DMS153 treated with DMSO at 0.1 percent for 48 hours (cell line): ENCODE results near the gene NDP.
"Not testable (repeated sequence)": the region's sequence is repeated elsewhere in the genome, so short reads cannot be mapped to it uniquely, and the experiment has no call there.

Experiments used
- DNase-seq: peaks from one replicate; lab custom pipeline; 2025; ENCODE audit not compliant: unreplicated experiment; lab: John Stamatoyannopoulos, UW

The NDP gene

DNA sequence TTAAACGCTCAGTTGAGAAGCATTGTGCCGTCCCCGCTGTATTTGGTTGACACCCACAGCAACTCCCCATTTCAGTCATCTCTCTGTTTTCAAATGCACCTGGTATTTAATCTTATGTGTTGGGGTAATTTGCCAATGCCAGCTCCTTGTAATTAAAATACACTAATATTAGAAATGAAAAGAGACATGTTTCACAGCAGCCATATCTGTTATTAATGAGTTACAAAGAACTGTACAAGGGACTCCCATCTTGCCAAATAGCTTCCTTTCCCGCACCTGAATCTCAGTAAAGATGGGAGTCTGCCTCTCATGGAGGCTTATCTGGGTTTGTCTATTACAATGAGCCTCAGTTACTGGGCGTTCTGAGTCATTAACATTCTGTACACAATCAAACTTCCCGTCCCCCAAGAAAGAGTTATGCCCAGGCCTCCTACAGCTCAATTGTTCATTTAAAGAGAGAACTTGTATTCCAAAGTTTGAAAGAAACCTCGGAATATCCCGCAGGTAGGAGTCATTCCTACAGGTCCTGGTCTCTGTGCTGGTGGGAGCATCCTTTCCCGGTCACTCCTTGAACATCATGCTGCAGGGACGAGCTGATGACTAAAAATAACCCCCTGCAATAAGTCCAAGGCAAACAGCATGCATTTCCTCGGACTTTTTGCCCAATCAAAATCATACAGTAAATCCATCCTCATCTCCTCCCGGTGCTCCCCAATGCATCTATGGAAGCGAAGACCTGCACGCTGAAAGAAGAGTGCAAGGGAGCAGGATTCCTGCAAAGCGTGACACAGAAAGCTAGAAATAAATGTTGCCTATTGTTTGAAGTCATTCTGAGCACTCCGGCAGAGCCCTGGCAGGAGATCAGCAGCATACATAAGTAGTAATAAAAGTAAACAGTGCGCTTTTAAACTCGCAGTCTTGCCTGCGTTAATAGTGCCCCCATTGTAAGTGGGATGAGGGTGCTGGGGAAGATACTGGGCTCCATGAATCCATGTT, 926 bp downstream of the NDP start:
- DNase-seq, result no peak

DNA sequence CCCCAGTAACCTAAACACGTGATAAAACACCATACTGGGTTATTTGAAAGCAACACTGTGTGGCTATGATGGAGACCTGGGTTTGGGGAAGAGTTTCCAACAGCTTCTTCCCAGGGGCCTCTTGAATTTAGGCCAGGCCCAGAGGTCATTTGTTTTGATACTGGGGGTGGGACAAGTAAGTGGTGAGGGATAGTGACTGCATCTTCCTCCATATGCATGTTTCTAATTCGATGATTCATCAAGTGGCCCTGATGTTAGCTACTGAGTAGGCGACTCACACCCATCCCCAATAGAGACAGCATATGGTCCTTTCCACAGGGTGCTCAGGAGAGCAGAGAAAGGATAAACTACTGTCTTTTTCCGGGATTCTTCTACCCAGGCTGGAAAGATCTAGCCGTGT, 2.7 kb downstream of the NDP start:
- no peak for DNase-seq

DNA sequence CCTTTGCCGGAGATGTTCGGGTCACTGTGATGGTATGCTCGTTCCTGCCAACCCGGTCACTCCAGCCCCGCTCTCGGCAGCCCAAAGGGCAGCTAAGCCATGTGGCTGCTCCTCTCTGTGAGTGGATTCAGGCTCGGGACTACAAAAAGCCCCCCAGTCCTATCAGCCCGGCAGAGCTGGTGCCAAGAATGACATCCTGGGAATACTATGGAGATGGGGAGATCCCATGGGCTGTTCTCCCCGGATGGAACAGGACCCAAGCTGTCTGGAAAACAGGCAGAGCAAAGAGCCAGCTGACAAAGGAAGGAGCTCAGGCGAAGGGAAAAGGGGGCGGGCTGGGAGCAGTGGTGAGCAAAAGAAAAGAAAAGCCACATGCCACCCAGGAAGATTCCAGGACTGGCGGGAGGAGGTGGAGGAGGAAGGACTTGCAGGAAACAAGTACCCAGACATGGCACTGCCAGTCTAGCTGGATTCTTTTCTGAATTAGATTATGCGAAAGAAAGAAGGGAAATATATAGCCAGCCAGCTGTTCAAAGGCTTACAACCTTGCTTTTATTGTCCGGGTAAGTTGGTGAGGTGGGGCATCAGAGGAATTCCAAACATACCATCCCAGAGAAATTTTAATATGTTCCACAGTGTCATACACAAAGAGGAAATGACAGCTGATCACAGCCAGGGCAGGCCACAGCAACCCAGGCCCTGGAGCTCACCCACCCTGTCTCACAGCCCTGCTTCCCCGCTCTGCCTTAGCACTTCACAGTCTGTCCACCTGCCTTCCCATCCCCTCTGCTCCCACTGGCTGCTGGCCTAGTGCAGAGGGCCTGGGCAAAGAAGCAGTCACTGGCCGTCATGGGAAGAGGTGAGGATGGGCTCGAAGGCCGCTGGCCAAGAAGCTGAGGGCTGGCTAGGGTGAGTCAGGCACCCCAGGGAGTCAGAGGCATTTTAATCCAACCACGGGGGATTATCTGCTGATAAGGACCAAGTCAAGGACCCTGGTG, 3.4 kb downstream of the NDP start:
- no peak for DNase-seq

DNA sequence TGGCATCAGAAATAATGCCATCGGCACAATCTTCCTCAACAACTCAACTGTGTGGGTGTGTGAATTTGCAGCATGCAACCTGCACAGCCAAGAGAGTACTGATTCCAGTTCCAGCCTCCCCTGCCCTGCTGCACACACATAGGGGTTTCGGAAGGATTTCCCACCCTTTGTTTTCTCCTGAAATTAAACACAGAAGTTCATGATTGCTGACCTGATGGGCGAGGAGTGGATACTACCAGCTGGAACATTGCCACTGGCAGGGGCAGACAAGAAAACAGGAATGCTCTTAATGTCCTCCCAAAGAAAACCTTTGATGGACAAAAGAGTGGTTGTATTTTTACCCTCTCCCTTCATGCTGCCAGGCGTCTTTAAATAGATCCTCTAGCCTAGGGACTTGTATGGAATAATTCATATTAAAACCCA, 4.8 kb downstream of the NDP start:
- no peak for DNase-seq

DNA sequence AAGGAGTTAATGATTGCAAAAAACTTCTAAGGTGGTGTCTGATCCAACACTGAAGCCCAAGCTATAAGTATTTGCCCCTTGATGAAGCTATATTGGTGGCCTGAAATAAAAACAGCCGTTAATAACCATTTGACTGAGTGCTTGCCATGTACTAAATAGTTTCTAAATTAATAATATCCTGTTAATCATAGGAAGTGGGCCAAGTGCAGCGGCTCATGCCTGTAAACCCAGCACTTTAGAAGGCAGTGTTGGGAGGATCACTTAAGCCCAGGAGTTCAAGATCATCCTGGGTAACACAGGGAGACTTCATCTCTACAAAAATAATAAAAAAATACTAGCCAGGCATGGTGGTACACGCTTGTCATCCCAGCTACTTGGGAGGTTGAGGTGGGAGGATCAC, 8.3 kb downstream of the NDP start:
- DNase-seq, result no peak

DNA sequence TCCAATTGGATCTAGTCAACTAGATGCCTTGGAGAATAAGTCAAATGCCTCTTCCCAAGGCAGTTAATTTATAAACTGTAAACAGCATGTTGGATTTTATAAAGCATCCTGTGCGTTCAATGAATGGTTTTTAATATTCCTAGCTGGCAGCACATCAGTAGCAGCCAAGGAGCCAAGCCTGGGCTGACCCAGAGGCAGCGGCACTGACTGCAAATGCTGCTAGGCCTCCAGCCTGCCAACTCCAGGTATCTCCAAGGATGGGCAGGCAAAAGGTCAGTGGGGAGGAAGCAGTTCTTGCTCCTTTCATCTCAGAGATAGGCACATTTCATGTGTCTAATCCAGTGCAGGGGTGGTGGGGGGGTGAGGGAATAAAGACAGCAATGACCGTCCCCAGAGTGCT, 9.5 kb downstream of the NDP start:
- DNase-seq, result no peak

DNA sequence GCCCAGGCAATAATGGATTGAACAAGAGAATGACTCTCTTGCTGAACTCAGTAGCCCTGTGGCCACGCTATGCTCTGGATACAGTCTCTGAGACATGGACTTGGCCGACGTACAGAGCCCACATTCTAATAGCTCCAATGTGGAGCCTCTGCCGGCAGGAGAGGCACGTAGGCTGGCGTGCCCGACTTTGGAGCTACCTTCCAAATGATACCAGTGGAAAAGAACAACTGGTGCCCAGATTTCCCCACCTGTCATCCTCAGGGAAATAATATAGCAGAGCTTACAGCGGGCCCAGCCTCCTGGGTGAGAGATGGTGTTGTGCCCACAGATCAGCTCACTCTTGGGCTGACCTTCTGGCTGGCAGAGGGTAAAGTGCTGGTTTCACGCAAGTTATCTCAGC, 10.6 kb downstream of the NDP start:
- DNase-seq, result no peak

DNA sequence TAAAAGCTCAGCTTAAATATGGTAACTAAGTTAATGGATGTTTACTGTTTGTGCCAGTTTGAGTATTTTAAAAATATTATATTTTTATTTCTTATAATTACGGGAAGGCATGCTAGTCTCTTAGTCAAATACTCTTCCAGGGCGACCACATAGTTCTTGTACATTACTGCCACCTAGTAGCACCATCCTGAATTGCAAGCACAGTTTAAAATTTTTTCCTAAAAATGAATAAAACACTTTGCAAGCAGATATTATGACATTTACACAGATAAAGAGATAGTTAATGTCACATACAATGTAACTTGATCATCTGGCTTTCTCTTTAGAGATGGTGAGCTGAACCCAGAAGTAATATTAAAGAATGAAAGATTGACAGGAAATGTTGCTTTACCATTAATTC, 11.5 kb downstream of the NDP start:
- no peak for DNase-seq

DNA sequence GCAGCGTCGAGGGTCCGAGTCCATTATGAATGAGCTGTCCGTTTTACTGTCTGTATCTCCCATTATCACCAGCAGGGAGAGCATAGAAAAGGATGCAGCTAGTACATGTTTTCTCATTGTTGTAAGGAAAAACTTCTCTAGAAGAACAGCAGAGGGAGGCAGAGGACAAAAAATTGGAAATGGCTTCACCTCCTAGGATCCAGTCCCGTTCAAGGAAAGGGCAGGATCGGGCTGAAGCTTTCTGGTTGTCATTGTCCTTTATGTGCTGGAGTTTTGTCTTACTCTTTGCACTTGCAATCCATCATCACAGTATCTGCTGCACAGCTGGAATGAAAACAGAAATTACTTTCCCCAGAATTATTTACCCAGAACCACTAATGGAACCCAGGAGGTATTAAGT, 14.7 kb downstream of the NDP start:
- peak; percentile 57 for DNase-seq

DNA sequence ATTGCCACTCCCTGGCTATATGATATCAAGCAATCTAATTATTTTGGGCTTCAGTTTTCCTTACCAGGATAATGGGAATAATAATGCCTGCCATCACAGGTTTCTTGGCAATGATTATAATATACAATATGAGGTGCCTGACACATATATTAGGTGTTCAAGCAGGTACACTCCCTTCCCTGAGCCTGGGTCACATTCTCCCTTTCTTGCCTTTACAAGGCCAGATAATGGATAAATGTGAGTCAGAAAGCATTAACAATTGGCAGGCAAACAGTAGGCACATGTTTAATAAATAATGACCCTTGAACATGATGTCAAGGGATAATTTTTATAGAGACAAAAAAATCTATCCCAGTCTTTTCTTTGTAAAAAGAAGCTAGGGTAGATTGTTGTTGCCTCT, 17.2 kb downstream of the NDP start:
- no peak for DNase-seq

DNA sequence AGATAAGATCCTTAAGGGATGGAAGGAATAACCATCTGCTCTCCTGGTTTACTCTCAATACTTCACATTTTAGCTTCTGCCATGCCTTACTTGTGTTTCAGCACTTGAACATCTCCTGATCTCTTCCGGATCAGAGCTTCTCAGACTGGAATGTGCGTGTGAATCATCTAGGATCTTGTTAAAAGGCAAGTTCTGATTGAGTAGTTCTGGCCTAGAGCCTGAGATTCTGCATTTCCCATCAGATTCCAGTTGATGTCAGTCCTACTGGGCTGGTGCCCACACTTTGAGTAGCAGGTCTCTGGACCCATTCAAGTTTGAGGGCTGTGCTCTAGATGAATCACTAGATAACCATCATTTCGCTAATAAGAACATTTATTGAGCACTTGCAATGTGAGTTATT, 20.0 kb downstream of the NDP start:
- no peak for DNase-seq

DNA sequence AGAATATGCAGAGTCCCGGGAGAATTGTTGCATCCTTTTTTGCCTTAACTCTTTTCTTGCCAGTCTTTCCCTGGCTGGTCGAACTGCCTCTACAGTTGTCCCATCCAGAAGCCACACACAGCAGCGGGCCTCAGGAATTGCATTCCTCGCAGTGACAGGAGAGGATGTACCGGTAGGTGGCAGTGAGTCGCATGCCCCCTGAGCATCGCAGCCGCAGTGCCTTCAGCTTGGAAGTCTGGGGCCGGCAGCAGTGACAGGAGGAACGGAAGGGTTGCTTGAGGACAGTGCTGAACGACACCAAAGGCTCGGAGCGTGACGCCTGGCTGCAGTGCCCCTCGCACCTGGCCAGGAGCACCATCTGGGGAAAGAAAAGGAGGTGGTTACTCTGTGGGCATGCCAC, 23.5 kb downstream of the NDP start:
- no peak for DNase-seq

DNA sequence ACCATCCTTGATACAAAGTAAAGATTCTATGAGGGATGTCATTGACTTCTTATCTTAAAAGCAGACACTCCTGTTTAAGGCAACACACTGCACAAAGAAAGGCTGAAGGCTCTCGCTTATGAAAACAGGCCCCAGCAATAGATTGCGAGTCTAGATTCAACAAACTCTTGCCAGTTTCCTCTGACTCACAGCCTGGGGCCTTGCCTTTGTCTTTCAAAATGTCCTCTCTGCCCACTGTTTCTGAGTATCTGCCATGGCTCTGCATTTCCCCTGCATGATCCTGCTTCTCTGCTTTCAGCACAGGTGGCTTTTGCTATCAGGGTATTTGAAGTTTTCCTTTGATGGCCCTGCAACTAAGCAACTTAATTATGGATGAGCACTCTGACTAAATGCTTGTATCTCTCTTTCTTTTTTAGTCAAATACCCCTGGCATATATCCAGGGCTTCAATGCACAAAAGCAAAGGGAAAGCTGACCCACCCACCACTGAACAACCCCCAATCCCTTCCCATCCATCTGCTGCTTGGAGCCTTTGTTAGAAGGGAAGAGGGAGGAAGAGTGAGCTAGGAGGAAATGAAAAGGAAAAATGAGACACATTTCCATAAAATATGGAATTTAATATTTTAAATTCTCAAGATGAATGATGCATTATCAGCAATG, 32.2 kb downstream of the NDP start:
- no peak for DNase-seq

DNA sequence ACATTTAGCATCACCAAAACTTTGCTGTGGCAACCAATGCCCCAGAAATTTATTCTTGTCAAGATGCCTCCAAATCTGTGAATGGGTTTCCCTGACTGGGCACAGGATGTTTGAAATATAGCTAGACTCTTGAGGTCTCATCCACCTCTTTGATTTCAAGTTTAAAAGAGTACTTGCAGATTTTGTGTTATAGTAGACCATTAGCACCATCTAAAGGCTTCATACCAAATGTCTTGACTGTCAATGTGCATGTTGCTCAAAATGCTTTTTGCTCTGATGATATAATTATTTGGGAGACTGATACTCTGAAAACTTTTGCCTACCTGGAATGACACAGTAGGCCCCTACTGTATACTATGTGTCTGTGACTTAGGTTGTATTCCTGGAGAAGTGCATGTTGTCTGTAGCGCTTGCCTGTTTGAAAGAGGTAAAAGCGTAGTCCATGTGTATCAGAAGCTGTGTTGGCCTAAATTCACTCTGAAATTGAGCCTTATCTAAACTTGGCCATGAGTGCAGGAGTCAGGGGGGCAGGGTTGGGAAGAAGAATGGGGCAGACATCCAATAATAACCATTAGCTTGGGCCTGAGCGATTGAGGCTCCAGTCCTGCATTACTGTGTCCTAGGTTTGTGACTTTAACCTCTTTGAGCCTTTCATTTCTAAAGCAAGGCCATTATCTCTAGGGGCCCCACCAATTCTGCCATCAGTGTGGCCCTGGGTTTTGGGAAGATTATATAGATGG, 33.8 kb downstream of the NDP start:
- DNase-seq, result no peak

DNA sequence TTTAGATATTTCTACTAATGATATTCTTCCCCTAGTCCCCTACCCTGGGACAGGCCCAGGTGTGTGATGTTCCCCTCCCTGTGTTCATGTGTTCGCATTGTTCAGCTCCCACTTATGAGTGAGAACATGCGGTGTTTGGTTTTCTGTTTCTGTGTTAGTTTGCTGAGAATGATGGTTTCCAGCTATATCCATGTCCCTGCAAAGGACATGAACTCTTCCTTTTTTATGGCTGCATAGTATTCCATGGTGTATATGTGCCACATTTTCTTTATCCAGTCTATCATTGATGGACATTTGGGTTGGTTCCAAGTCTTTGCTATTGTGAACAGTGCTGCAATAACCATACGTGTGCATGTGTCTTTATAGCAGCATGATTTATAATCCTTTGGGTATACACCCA, 51.2 kb downstream of the NDP start:
- DNase-seq, result not testable (repeated sequence)

DNA sequence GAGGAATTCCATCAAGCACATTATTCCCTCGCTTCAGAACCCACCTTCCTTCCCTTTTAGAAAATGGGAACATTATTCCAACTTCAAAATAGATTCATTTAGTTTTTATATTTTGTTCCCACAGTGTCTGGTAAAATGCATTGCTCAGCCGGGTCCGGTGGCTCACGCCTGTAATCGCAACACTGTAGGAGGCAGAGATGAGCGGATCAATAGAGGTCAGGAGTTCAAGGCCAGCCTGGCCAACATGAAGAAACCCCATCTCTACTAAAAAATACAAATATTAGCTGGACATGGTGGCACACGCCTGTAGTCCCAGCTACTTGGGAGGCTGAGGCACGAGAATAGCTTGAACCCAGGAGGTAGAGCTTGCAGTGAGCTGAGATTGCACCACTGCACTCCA, 62.4 kb downstream of the NDP start:
- DNase-seq, result not testable (repeated sequence)

DNA sequence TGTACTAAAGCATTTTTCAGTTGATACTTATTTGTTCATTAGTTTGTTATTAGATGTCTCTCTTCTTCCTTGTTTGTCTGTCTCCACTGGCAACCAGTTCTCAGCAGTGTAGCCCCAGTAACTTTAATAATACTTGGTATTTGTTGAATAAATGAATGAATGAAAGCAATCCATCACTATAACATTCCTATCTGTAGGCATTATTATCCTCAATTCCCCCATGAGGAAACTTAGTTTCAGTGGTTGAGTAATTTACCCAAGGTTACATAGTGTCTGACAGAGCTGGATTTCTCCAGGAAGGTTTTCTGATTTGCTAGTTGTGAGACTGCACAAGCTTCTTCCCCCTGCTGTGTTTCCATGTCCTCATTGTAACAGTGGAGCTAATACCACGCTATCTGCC, 63.2 kb downstream of the NDP start:
- DNase-seq, result no peak

DNA sequence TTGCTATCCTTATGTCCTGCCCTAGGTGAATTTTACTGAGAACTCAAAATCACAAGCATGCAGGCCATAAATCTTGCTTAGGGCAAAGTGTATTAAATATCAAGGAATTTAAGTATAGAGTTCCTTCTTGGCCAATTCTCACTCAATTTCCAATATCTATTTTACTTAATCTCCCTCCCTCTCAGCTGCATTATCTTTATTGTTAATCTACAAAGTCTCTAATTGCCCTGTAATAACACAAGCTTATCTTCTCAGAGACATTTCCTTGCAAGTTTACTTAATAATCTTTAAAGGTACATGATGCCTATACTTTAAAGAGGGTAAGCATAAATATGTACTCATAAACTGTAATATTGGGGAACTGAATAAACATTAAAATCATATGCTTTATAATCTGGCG, 64.0 kb downstream of the NDP start:
- DNase-seq, result no peak

DNA sequence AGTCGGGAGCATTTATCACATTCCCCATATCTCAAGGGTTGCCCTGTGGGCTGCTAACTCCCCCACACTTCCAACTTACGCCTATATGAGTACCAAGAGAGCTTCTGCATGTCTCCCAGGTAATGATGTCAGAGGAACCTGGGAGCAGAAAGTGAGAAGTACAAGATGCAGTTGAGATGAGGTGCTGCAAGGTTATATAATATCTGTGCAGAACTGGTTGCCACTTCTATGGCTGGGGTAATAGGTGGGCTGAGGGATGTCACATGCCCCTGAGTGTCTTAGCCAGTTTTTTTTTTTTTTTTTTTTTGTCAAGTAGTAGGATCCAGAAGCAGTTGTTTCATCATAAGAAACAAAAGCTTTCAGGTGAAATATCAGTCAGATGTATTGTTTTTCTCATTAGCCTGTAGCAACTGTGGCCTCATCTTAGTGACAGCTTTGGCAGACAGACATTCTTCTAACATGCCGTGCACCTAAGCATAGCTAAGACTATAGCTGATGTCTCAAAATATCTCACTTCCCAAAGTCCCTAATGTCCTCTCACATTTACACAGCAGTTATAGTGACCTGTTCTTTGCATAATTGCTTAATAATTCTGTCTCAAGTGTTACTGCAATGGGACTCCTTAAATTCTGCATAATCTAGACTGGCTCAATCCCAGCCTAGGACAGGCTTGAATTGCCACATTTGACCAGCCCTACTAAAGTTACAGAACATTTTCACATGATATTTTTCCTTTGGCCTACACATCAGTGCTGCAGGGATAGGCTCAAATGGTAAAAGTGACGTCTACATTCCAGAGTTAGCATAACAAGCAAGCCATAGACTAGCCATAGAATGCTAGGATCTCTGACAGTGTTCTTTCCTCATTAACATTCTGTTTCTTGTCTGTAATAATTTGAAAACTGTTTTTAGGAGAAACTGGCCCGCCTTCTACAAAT, 73.0 kb downstream of the NDP start:
- no peak for DNase-seq
